Activated CD8-positive, alpha-beta T cell treated with anti-CD3 and anti-CD28 coated beads for 36 hours (primary cell): ENCODE measurements around the gene RPIA. TPM values are rescaled to one million over a fixed set of nuclear protein-coding genes. Genes with fewer than 3 reads are reported as not detected.
"Not testable (repeated sequence)": the region's sequence is repeated elsewhere in the genome, so short reads cannot be mapped to it uniquely, and the experiment has no call there.

Experiments
- ATAC-seq: fragments of 200-7000 bp; cut with Tn5 transposase; one replicate; pipeline ENCODE4 v1.10.0; 2021; ENCODE audit warnings: mild to moderate bottlenecking, moderate library complexity
- CTCF ChIA-PET: fragments of 350-600 bp; sonication (Branson Sonifier 250); formaldehyde crosslinking; loops from one replicate; lab custom pipeline; 2021; ENCODE audit warnings: antibody characterized with exemption; lab: Charles Lee
- POLR2A ChIA-PET: fragments of 350-600 bp; sonication (Branson Sonifier 250); formaldehyde crosslinking; loops from one replicate; lab custom pipeline; 2021; ENCODE audit warnings: antibody characterized with exemption; lab: Charles Lee
- DNase-seq: peaks from one replicate; pipeline ENCODE4 v3.0.0-alpha.2; 2020
- H3K27ac Mint-ChIP-seq: one replicate; pipeline ENCODE4 v1.8.0; 2021; ENCODE audit warnings: mild to moderate bottlenecking, mixed read lengths
- H3K27me3 Mint-ChIP-seq: one replicate; pipeline ENCODE4 v1.8.0; 2021; ENCODE audit warnings: mixed read lengths
- H3K36me3 Mint-ChIP-seq: one replicate; pipeline ENCODE4 v1.8.0; 2021; ENCODE audit warnings: low read depth, mixed read lengths
- H3K4me1 Mint-ChIP-seq: one replicate; pipeline ENCODE4 v1.8.0; 2021; ENCODE audit warnings: low read depth, mixed read lengths
- H3K4me3 Mint-ChIP-seq: one replicate; pipeline ENCODE4 v1.8.0; 2021; ENCODE audit warnings: mild to moderate bottlenecking, moderate library complexity, mixed read lengths
- H3K9me3 Mint-ChIP-seq: one replicate; pipeline ENCODE4 v1.8.0; 2021; ENCODE audit warnings: mixed read lengths
- CTCF ChIP-seq: fragments of 200-600 bp; IDR thresholded peaks from one replicate; pipeline ENCODE4 v1.8.0; 2022; ENCODE audit warnings: antibody characterized with exemption, mild to moderate bottlenecking
- intact Hi-C: fragments of 100-400 bp; cut with micrococcal nuclease; formaldehyde crosslinking; loops from one replicate; pipeline ENCODE4 v1.10.0; 2022
- total RNA-seq, 2 experiments: library from RNA; stranded (reverse); gene quantifications; one replicate each; pipeline ENCODE4 v1.2.3, GENCODE V29; 2021

Gene RPIA
- total RNA-seq, 2 experiments from 2014 or later: 79.4 to 81.0 TPM

- H3K36me3 Mint-ChIP-seq: peaks cover 15% of the 10 kb centered on the region
- H3K4me3 Mint-ChIP-seq: no peak overlapping the region
- intact Hi-C loops: no loop called here
- peaks cover 6% of the 10 kb centered on the region for H3K4me1 Mint-ChIP-seq
- H3K27me3 Mint-ChIP-seq: peaks cover 20% of the 10 kb centered on the region
- DNase-seq (no peak), ATAC-seq (peak; percentile 24)
- no peak for TF ChIP-seq CTCF
- no peak overlapping the region for H3K27ac Mint-ChIP-seq
- ChIA-PET CTCF (interaction anchor here (1.1 kb wide), 1 partner anchor 21 kb away, joined by 3 read pairs; no protein-coding TSS in a partner anchor), POLR2A (interaction anchor here (0.7 kb wide), 1 partner anchor 16 kb away, joined by 3 read pairs; no protein-coding TSS in a partner anchor)
- H3K9me3 Mint-ChIP-seq: peaks cover 15% of the 10 kb centered on the region
These were observed 69.5 kb downstream of the RPIA start for GRCh38 chr2:88760819-88761598.

- Mint-ChIP-seq H3K27ac (no peak overlapping the region), H3K27me3 (peaks cover 23% of the 10 kb centered on the region), H3K4me3 (no peak overlapping the region), H3K4me1 (peaks cover 3% of the 10 kb centered on the region), H3K36me3 (peaks cover 2% of the 10 kb centered on the region), H3K9me3 (peaks cover 5% of the 10 kb centered on the region)
- no peak for ATAC-seq
- POLR2A ChIA-PET: no interaction called here
- intact Hi-C loops: no loop called here
- CTCF ChIA-PET: no interaction called here
- DNase-seq: no peak
- no peak for TF ChIP-seq CTCF
These were observed 72.8 kb downstream of the RPIA start for GRCh38 chr2:88764141-88764849.

GRCh38 chr2:88764850-88765153, 73.3 kb downstream of the RPIA start:
- intact Hi-C loops: no loop called here
- Mint-ChIP-seq H3K27ac (no peak overlapping the region), H3K4me3 (no peak overlapping the region), H3K27me3 (peaks cover 23% of the 10 kb centered on the region), H3K36me3 (peaks cover 2% of the 10 kb centered on the region), H3K4me1 (peaks cover 3% of the 10 kb centered on the region), H3K9me3 (peaks cover 5% of the 10 kb centered on the region)
- ChIA-PET CTCF (no interaction called here), POLR2A (interaction anchor here (0.7 kb wide), 1 partner anchor 10 kb away, joined by 4 read pairs; no protein-coding TSS in a partner anchor)
- DNase-seq: no peak
- no peak for ATAC-seq
- no peak for TF ChIP-seq CTCF

- CTCF ChIA-PET: interaction anchor here (0.8 to 1.2 kb wide), 2 partner anchors 12 to 13 kb away, joined by 3 to 4 read pairs; no protein-coding TSS in a partner anchor
- Mint-ChIP-seq H3K4me3 (peak overlapping the region; percentile 71), H3K27me3 (peaks cover 23% of the 10 kb centered on the region), H3K36me3 (peaks cover 2% of the 10 kb centered on the region), H3K4me1 (peaks cover 3% of the 10 kb centered on the region), H3K27ac (peak overlapping the region; percentile 17), H3K9me3 (peaks cover 2% of the 10 kb centered on the region)
- intact Hi-C loops: no loop called here
- DNase-seq (peak; percentile 68), ATAC-seq (peak; percentile 79)
- no peak for TF ChIP-seq CTCF
- POLR2A ChIA-PET: interaction anchor here (0.7 to 0.8 kb wide), 2 partner anchors 10 to 13 kb away, joined by 3 to 4 read pairs; no protein-coding TSS in a partner anchor
These were observed 73.8 kb downstream of the RPIA start for GRCh38 chr2:88765154-88765888.

GRCh38 chr2:88765889-88766481, 74.5 kb downstream of the RPIA start:
- Mint-ChIP-seq H3K4me3 (peak overlapping the region; percentile 71), H3K27ac (peak overlapping the region; percentile 17), H3K27me3 (peaks cover 23% of the 10 kb centered on the region)
- POLR2A ChIA-PET: interaction anchor here (0.8 kb wide), 1 partner anchor 14 kb away, joined by 3 read pairs; no protein-coding TSS in a partner anchor
- intact Hi-C loops, DNase-seq, H3K9me3 Mint-ChIP-seq, H3K4me1 Mint-ChIP-seq, ATAC-seq, H3K36me3 Mint-ChIP-seq: not testable (repeated sequence)
- CTCF ChIA-PET: interaction anchor here (0.8 to 1.2 kb wide), 2 partner anchors 12 to 14 kb away, joined by 3 to 4 read pairs; no protein-coding TSS in a partner anchor
